Right lobe of liver (tissue), 6 donors: Measurements from ENCODE around the gene CSNK1G2. TPM values are rescaled to one million over a fixed set of nuclear protein-coding genes. Genes with fewer than 3 reads are reported as not detected.

Experiments
- ATAC-seq, 4 donors: fragments of 200-7000 bp; cut with Tn5 transposase; one replicate each; pipeline ENCODE4 v1.9.1; 2020; ENCODE audit warnings: mild to moderate bottlenecking in 4 of 4, moderate library complexity in 4 of 4
- DNase-seq, 3 donors: peaks; one replicate each; pipeline ENCODE4 v3.0.0-alpha.2; 2020
- H3K27ac ChIP-seq, 3 donors: fragments of 200-600 bp; one replicate each; pipeline ENCODE4 v1.8.0; 2022
- H3K27me3 ChIP-seq, 2 donors: fragments of 200-600 bp; one replicate each; pipeline ENCODE4 v1.8.0; 2022
- H3K36me3 ChIP-seq, 4 donors: fragments of 200-600 bp; sonication (generic) in 1 of 4; one replicate each; pipeline versions ENCODE4 v1.5.1 to v1.8.0; 2017 to 2022; ENCODE audit warnings: control low read depth in 1 of 4
- H3K4me1 ChIP-seq, 4 donors: fragments of 200-600 bp; sonication (generic) in 1 of 4; one replicate each; pipeline versions ENCODE4 v1.5.1 to v1.8.0; 2017 to 2022; ENCODE audit warnings: control low read depth in 1 of 4
- H3K4me3 ChIP-seq, 3 donors: fragments of 200-600 bp; one replicate each; pipeline ENCODE4 v1.8.0; 2022
- H3K9me3 ChIP-seq, 4 donors: fragments of 200-600 bp; sonication (generic) in 1 of 4; one replicate each; pipeline versions ENCODE4 v1.5.1 to v1.8.0; 2017 to 2022; ENCODE audit warnings: control low read depth in 1 of 4
- POLR2A ChIP-seq: fragments of 450-650 bp; IDR thresholded peaks from one replicate; pipeline ENCODE4 v1.6.1; 2017; ENCODE audit warnings: antibody characterized with exemption, mild to moderate bottlenecking
- WGBS: methylation state at CpG from one replicate; pipeline ENCODE4 v1.1.6; 2018; ENCODE audit warnings: low coverage, low lambda C conversion rate; ENCODE audit not compliant: insufficient coverage; ENCODE audit errors: missing lambda C conversion rate; 5-methylcytosine and 5-hydroxymethylcytosine counted together
- intact Hi-C, 2 donors: fragments of 100-400 bp; cut with DNase I; formaldehyde crosslinking; loops; one replicate each; pipeline versions ENCODE4 v1.11.2 to v1.14.1; 2022
- total RNA-seq, 6 experiments: library from RNA; depleted of rRNA in 2 of 6; stranded (reverse); fragments of >200 nt in 2 of 6; fragmentation: NEBNext Ultra II Directional in 3 of 6; extraction: Animal tissue kit (Norgen Biotek cat#: 25700) in 3 of 6; gene quantifications; one replicate each; pipeline versions ENCODE4 v1.1.0 to v1.2.4, GENCODE V29; 2016 to 2023
- TF ChIP-seq, protein P1 (sequence below), 4 donors: fragments of 200-600 bp in 3 of 4; fragments of 450-650 bp in 1 of 4; IDR thresholded peaks; one replicate each; pipeline versions ENCODE4 v1.5.1 to v1.8.0; 2016 to 2022; ENCODE audit warnings: antibody characterized with exemption in 4 of 4, mild to moderate bottlenecking in 2 of 4
- donor health status: DM: no; HTN: yes; CAD: no.
- donor health status: DM: no; HTN: no; CAD: no.
- donor health status: DM: no; HTN: no; CAD: no.
- donor health status: DM: no; HTN: yes; CAD: no.
- donor health status: DM: no; HTN: yes; CAD: no.

Gene CSNK1G2
- total RNA-seq, 6 experiments from 2014 or later: 14.4 to 35.2 (median 22.6) TPM

DNA sequence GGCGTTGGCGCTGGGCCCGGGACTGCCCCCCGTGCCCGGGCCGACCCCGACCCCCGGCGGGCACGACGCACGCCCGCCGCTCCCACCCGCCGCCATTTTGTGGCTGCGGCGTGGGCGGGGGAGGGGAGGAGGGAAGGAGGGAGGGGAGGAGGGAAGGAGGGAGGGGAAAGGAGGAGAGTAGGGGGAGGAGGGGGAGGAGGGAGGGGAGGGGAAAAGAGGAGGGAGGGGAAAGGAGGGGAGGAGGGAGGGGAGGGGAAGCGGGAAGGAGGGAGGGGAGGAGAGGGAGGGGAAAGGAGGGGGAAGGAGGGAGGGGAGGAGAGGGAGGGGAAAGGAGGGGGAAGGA lies 74.6 kb downstream of the CSNK1G2 start, which contains the start of gene BTBD2:
Gene BTBD2 (minus strand): TSS at position 107 of the 343 bp plus-strand sequence. CDS start 11 bp downstream, at position 96.
- Histone ChIP-seq H3K27me3 (no peaks in the 10 kb centered on the region), H3K27ac (peak within 1 kb of the TSS in 1 of 3 donors; percentile 33), H3K9me3 (no peaks in the 10 kb centered on the region), H3K4me3 (peak within 1 kb of the TSS; percentile 34 to 70 (median 57)), H3K4me1 (peaks cover 0 to 3% (median 0%) of the 10 kb centered on the region in 4 donors), H3K36me3 (no peaks in the 10 kb centered on the region)
- intact Hi-C loops: no loop called here
- 1% methylated on average over 20 of the region's 20 CpGs for WGBS
- peak in 3 of 4 donors; percentile 11 to 48 (median 14) for ATAC-seq
- TF ChIP-seq, protein P1, sequence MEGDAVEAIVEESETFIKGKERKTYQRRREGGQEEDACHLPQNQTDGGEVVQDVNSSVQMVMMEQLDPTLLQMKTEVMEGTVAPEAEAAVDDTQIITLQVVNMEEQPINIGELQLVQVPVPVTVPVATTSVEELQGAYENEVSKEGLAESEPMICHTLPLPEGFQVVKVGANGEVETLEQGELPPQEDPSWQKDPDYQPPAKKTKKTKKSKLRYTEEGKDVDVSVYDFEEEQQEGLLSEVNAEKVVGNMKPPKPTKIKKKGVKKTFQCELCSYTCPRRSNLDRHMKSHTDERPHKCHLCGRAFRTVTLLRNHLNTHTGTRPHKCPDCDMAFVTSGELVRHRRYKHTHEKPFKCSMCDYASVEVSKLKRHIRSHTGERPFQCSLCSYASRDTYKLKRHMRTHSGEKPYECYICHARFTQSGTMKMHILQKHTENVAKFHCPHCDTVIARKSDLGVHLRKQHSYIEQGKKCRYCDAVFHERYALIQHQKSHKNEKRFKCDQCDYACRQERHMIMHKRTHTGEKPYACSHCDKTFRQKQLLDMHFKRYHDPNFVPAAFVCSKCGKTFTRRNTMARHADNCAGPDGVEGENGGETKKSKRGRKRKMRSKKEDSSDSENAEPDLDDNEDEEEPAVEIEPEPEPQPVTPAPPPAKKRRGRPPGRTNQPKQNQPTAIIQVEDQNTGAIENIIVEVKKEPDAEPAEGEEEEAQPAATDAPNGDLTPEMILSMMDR (IDR thresholded peaks at IDR 0.05): no peak
- TF ChIP-seq POLR2A: no peak
- peak in 1 of 3 donors; percentile 62 for DNase-seq

DNA sequence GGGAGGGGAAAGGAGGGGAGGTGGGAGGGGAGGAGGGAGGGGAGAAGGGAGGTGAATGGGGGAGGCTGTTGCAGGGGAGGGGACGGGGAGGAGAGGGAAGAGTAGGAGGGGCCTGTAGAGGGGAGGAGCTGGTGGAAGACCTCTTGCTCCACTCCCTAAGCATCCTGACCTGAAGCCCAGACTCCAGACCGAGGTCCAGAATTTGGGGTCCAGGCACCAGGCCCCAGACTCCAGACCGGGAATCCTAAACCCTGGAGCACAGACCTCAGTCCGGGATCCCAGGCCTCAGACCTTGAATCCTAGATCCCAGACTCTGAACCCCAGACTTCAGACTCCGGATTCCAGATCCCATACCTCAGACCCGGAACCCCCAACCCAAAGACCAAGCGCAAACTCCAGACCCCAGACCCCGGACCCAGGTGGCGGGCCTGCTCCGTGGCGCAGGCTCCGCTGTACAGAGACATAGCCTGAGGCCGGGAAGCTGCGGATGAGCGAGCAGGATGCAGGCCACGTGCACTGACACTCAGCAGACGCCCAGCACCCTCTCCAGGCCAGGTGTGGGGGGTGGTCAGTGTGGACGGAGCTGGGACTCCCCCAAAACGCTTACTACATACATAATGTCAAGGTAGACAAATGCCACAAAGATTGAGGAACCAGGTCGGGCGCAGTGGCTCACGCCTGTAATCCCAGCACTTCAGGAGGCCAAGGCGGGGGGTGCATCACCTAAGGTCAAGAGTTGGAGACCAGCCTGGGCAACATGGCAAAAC lies 75.3 kb downstream of the CSNK1G2 start:
- ATAC-seq: peak; percentile 88 to 90 (median 89)
- Histone ChIP-seq H3K9me3 (no peaks in the 10 kb centered on the region), H3K27me3 (no peaks in the 10 kb centered on the region), H3K27ac (no peak overlapping the region), H3K4me1 (peaks cover 0 to 3% (median 0%) of the 10 kb centered on the region in 4 donors), H3K4me3 (no peak overlapping the region), H3K36me3 (no peaks in the 10 kb centered on the region)
- DNase-seq: peak; percentile 72 to 83 (median 80)
- intact Hi-C loops: loop anchor here in 1 of 2 donors (2.0 kb wide), 1 partner anchor 55 kb away; no protein-coding TSS in a partner anchor
- no peak for TF ChIP-seq POLR2A
- TF ChIP-seq, protein P1 (IDR thresholded peaks at IDR 0.05): no peak
- WGBS: 75% methylated on average over 7 of the region's 23 CpGs

DNA sequence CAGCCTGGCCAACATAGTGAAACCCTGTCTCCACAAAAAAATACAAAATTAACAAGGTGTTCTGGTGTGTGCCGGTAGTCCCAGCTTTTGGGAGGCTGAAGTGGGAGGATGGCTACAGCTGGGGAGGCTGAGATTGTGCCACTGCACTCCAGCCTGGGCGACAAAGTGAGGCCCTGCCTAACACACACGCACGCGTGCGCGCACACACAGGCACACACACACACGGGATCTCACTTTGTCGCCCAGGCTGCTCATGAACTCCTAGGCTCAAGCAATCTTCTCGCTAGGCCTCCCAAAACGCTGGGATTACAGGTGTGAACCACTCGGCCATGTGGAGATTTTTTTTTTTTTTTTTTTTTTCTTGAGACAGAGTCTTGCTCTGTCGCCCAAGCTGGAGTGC lies 77.8 kb downstream of the CSNK1G2 start:
- no peak for ATAC-seq
- H3K4me1 ChIP-seq: peaks cover 0 to 3% (median 0%) of the 10 kb centered on the region in 4 donors
- no peak overlapping the region for H3K4me3 ChIP-seq
- no peak for DNase-seq
- intact Hi-C loops: no loop called here
- no peaks in the 10 kb centered on the region for H3K36me3 ChIP-seq
- H3K27me3 ChIP-seq: no peaks in the 10 kb centered on the region
- H3K9me3 ChIP-seq: no peaks in the 10 kb centered on the region
- 100% methylated on average over 2 of the region's 13 CpGs for WGBS
- TF ChIP-seq, protein P1 (IDR thresholded peaks at IDR 0.05): no peak
- no peak for TF ChIP-seq POLR2A
- no peak overlapping the region for H3K27ac ChIP-seq

DNA sequence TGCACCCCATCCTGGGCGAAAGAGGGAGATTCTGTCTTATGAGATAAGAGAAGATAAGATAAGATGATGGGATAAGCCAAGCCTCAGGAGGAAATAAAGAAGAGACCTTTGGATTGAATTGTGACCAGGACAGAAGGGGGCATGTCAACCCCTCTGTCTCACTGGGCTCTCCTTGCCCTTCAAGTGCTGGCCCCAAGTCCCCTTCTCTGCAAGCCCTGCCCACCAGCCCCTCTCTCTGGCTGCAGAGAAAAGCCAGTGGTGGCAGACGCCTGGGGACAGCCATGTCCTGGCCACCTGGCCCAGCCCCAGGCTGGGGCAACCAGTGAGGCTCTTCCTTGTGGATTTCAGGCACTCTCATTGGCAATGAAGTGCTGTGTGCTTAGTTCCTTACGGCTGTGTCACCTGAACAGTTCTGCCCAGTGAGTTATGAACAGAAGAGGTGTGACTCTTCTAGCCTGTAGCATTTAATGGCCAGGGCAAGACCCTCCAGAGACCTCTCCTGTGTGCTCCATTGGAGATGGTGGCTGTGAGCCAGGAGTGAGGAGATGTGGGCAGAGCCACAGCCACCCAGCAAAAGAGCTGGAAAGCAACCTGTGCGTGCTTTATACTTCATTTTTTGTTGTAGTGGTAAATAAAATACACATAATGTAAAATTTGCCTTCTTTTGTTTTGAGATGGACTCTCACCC lies 80.6 kb downstream of the CSNK1G2 start:
- H3K4me3 ChIP-seq: no peak overlapping the region
- H3K36me3 ChIP-seq: no peaks in the 10 kb centered on the region
- no peak for ATAC-seq
- peaks cover 0 to 3% (median 0%) of the 10 kb centered on the region in 4 donors for H3K4me1 ChIP-seq
- no peak overlapping the region for H3K27ac ChIP-seq
- H3K9me3 ChIP-seq: no peaks in the 10 kb centered on the region
- intact Hi-C loops: loop anchor here in 1 of 2 donors (5.0 kb wide), 1 partner anchor 51 kb away; no protein-coding TSS in a partner anchor
- WGBS: 86% methylated on average over 2 of the region's 4 CpGs
- DNase-seq: no peak
- TF ChIP-seq, protein P1 (IDR thresholded peaks at IDR 0.05): no peak
- TF ChIP-seq POLR2A: no peak
- no peaks in the 10 kb centered on the region for H3K27me3 ChIP-seq
